Mononuclear cell (primary cell): Measurements from ENCODE around the gene NR4A1. TPM values are rescaled to one million over a fixed set of nuclear protein-coding genes. Genes with fewer than 3 reads are reported as not detected.

ENCODE experiments used
- H3K27me3 ChIP-seq: 2 replicates; pipeline ENCODE4 v1.6.0; 2011; ENCODE audit warnings: low read length, control low read depth; ENCODE audit not compliant: insufficient read depth
- H3K4me1 ChIP-seq: 2 replicates; pipeline ENCODE4 v1.5.1; 2011; ENCODE audit warnings: mild to moderate bottlenecking, low read length, control low read depth; ENCODE audit not compliant: insufficient read depth
- H3K4me3 ChIP-seq: 2 replicates; pipeline ENCODE4 v1.5.1; 2011; ENCODE audit warnings: mild to moderate bottlenecking, low read length, moderate library complexity
- H3K9me3 ChIP-seq: 2 replicates; pipeline ENCODE4 v1.5.1; 2011; ENCODE audit warnings: low read depth, mild to moderate bottlenecking, control low read depth, low read length
- total RNA-seq: library from RNA; depleted of rRNA; stranded (reverse); fragments of >200 nt; gene quantifications from one replicate; pipeline ENCODE4 v1.2.3, GENCODE V29; 2012

The NR4A1 gene
- total RNA-seq, 1 donor = 126 TPM

GRCh38 chr12:52027085-52027843 is 24.0 kb upstream of the NR4A1 start:
- Histone ChIP-seq H3K9me3 (no peaks in the 10 kb centered on the region), H3K4me1 (peaks cover 35% of the 10 kb centered on the region), H3K27me3 (peaks cover 2% of the 10 kb centered on the region), H3K4me3 (no peak overlapping the region)

DNA sequence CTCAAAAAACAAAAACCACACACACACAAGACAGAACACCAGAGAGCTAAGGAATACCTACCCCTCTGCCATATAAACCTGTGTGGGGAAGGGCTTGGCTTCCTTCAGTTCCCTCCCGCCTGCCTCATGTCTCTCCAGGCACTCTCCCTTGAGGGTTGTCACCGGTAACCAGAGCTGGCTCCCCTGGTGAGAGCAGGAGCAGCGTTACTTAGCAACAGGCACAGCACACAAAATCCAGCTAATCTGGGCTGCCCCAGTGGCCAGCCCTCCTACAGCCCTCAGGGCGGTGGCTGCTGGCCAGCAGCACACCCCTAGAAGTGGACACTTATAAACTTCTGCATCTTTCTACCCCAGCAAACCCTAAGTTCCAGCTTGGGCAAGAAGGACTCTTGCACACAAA is 21.6 kb upstream of the NR4A1 start:
- Histone ChIP-seq H3K4me1 (peaks cover 35% of the 10 kb centered on the region), H3K9me3 (no peaks in the 10 kb centered on the region), H3K4me3 (no peak overlapping the region), H3K27me3 (peaks cover 2% of the 10 kb centered on the region)

DNA sequence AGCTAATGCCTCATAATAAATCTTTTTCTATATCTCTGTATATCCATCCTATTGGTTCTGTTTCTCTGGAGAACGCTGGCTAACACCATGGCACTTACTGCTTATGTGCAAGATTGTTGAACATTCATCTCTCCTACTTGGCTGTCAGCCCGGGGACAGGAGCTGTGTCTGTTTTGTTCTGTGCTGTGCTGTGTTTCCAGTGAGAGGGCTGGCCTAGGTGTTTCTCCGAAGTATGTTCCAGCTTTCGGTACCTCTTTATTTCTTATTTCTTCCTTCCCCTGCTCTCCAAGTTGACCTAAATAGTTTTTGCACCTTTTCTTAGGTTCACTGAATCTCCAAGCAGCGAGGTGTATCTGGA is 18.8 kb upstream of the NR4A1 start:
- H3K27me3 ChIP-seq = peaks cover 20% of the 10 kb centered on the region
- H3K4me1 ChIP-seq = peaks cover 32% of the 10 kb centered on the region
- no peaks in the 10 kb centered on the region for H3K9me3 ChIP-seq
- H3K4me3 ChIP-seq = no peak overlapping the region

GRCh38 chr12:52032804-52033445 is 18.3 kb upstream of the NR4A1 start:
- H3K9me3 ChIP-seq = no peaks in the 10 kb centered on the region
- H3K4me1 ChIP-seq = peaks cover 35% of the 10 kb centered on the region
- peaks cover 23% of the 10 kb centered on the region for H3K27me3 ChIP-seq
- peak overlapping the region; percentile 38 for H3K4me3 ChIP-seq

GRCh38 chr12:52033446-52034140 is 17.6 kb upstream of the NR4A1 start:
- Histone ChIP-seq H3K9me3 (no peaks in the 10 kb centered on the region), H3K27me3 (peaks cover 23% of the 10 kb centered on the region), H3K4me1 (peaks cover 35% of the 10 kb centered on the region), H3K4me3 (peak overlapping the region; percentile 38)

- Histone ChIP-seq H3K27me3 (peaks cover 23% of the 10 kb centered on the region), H3K4me3 (no peak overlapping the region), H3K9me3 (no peaks in the 10 kb centered on the region), H3K4me1 (peaks cover 35% of the 10 kb centered on the region)
Measured at GRCh38 chr12:52035190-52035589, 16.1 kb upstream of the NR4A1 start.

DNA sequence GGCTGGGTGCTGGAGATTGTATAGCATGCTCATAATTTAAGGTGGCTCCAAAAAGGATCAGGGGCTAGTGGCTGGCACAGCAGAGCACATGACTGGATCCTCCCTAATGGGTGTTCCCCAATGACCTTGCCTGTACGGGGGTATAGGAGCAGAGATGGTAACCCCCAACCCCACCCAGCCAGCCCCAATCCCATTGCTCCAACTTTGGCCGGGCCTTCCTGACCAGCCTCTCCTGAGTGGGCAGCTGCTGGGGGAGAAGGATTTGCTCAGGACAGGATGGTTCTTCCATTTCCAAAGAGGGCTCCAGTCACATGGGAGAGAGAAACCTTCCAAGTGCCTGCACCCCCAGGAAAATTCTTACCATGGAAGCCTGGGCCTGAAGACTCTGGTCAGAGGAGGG is 15.3 kb upstream of the NR4A1 start:
- Histone ChIP-seq H3K4me1 (peaks cover 35% of the 10 kb centered on the region), H3K4me3 (no peak overlapping the region), H3K27me3 (peaks cover 23% of the 10 kb centered on the region), H3K9me3 (no peaks in the 10 kb centered on the region)

GRCh38 chr12:52036587-52037171 is 14.6 kb upstream of the NR4A1 start:
- H3K4me1 ChIP-seq = peaks cover 39% of the 10 kb centered on the region

DNA sequence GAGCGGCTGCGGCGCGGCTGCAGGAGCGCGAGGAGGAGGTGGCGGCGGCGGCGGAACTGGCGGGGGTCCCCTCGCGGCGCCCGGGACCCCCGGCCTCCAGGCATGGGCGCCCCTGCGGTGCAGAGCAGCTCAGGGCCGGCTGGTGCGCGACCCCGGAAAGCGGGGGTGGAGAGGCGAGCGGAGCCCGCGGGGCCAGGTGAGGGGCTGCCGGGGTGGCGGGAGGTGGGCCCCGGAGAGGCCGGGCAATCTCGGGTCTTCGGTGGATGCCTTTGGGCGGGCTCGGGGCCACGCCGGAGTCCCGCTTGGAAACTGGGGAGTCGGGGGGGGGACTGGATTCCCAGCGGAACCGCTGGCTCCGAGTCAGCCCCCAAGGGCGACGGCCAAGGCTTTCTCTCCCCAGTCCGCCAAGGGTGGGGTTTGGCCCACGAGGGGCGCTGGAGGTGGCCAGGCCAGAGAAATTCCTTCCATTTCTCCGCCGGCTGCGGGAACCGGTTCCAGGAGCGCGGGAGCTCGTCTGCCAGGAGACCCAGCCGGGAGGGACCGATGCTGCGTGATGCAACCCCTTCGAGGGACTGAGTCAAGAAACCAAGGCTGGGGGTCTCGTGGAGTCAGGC is 13.9 kb upstream of the NR4A1 start:
- H3K9me3 ChIP-seq = no peaks in the 10 kb centered on the region
- peak overlapping the region; percentile 23 for H3K4me3 ChIP-seq
- peaks cover 43% of the 10 kb centered on the region for H3K4me1 ChIP-seq
- H3K27me3 ChIP-seq = peaks cover 23% of the 10 kb centered on the region

More at GRCh38 chr12:52036587-52037171, 14.6 kb upstream of the NR4A1 start:
- peak overlapping the region; percentile 20 for H3K4me3 ChIP-seq
- H3K9me3 ChIP-seq = no peaks in the 10 kb centered on the region
- H3K27me3 ChIP-seq = peaks cover 23% of the 10 kb centered on the region

DNA sequence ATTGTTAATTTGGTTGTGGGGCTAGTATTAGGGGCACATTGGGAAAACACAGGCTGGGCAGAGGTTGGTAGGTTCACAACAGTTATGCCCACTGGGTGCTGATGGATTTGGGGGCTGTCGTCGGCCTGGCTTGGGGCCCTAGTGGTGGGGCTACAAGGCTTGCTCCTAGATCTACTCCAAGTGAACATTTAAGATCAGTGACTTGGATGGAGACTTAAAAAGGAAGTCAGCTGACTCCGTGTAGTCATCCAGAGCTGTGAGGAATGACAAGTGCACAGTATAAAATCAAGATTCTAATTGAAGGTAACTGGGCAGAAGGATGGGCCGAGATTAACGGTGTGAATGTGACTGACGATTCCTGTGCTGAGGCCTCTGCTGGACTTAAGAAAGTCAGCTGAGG is 12.8 kb upstream of the NR4A1 start:
- peaks cover 42% of the 10 kb centered on the region for H3K4me1 ChIP-seq
- H3K9me3 ChIP-seq = no peaks in the 10 kb centered on the region
- H3K27me3 ChIP-seq = peaks cover 23% of the 10 kb centered on the region
- H3K4me3 ChIP-seq = no peak overlapping the region

DNA sequence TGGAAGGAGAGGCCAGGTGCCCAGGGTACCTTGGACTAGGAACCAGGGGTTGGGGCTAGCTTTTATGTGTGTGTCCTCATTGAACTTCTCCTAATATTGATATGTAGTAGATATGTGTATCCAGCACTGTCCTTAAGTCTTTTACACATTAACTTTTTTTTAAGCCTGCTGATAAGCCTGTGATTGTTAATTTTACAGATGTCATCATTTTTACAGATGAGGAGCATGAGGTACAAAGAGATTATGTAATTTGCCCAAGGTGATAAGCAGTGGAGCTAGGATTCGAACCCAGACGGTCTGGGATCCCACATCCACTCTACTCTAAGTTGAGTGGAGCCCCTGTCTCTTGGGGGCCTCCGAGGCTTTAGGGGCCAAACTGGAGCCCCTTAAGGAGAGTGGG is 10.2 kb upstream of the NR4A1 start:
- Histone ChIP-seq H3K9me3 (no peaks in the 10 kb centered on the region), H3K27me3 (peaks cover 8% of the 10 kb centered on the region), H3K4me3 (no peak overlapping the region), H3K4me1 (peaks cover 42% of the 10 kb centered on the region)

GRCh38 chr12:52041695-52042123 is 9.5 kb upstream of the NR4A1 start:
- Histone ChIP-seq H3K4me3 (no peak overlapping the region), H3K4me1 (peaks cover 40% of the 10 kb centered on the region), H3K9me3 (no peaks in the 10 kb centered on the region), H3K27me3 (peaks cover 3% of the 10 kb centered on the region)

GRCh38 chr12:52042706-52043385 is 8.4 kb upstream of the NR4A1 start:
- peaks cover 32% of the 10 kb centered on the region for H3K4me1 ChIP-seq
- H3K4me3 ChIP-seq = no peak overlapping the region

GRCh38 chr12:52043386-52044212 is 7.6 kb upstream of the NR4A1 start:
- H3K4me3 ChIP-seq = no peak overlapping the region
- H3K9me3 ChIP-seq = no peaks in the 10 kb centered on the region
- peaks cover 32% of the 10 kb centered on the region for H3K4me1 ChIP-seq
- no peaks in the 10 kb centered on the region for H3K27me3 ChIP-seq

More at GRCh38 chr12:52042706-52043385, 8.4 kb upstream of the NR4A1 start:
- no peaks in the 10 kb centered on the region for H3K9me3 ChIP-seq
- no peaks in the 10 kb centered on the region for H3K27me3 ChIP-seq
